Activated CD4-positive, alpha-beta T cell treated with anti-CD3 and anti-CD28 coated beads for 1 hour (primary cell): Measurements from ENCODE around the gene KDM4C.
"Not testable (repeated sequence)": the region's sequence is repeated elsewhere in the genome, so short reads cannot be mapped to it uniquely, and the experiment has no call there.

Experiments used
- DNase-seq: peaks from one replicate; pipeline ENCODE4 v3.0.0-alpha.2; 2020

The KDM4C gene

DNA sequence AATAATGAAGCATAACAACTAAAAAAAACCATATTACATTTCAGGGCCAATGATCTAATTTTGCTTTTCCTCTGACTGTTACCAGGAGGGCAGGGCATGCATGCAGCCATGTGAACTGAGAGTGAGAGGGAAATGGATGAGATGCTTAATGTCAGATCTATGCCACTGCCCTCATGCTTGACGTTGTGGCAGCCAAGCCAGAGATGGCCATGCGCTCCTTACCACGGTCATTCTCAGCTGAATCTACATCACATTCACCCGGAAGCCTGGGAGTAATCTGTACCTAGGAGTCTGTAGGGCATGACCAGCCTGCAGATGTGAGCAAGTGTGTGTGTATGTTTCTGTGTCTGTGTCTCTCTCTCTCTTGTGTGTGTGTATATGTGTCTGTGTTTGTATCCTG is 183.7 kb downstream of the KDM4C start:
- no peak for DNase-seq

DNA sequence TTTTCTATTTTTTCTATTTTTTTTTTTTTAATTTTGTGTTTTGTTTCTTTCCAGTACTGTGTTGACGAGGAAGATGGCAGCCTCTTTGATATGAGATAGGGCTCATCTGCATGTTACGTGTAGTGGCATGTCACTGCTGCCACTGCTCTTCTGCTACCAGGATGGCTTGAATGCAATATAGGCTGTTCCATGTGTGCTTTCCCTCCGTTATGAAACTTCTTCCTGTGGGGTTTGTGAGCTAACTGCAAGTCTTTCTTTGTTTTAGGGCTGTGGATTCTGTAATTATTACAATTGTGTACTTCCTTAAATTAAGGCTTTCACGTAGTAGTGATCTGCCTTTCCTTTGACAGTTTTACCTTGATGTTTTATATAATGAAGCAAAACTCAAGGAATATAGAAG is 184.6 kb downstream of the KDM4C start:
- no peak for DNase-seq

DNA sequence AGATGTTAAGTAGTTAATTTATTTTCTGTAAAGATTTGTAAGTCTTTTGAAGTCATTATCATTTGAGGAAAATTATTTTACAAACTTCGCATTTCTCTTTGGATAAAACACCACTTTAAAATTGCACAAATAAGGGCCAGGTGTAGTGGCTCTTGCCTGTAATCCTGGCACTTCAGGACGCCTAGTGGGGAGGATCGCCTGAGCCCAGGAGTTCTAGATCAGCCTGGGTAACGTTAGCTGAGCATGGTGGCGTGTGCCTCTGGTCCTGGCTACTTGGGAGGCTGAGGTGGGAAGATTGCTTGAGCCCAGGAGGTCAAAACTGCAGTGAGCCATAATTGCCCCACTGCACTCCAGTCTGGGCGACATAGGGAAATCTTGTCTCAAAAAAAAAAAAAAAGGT is 185.5 kb downstream of the KDM4C start:
- DNase-seq: no peak

DNA sequence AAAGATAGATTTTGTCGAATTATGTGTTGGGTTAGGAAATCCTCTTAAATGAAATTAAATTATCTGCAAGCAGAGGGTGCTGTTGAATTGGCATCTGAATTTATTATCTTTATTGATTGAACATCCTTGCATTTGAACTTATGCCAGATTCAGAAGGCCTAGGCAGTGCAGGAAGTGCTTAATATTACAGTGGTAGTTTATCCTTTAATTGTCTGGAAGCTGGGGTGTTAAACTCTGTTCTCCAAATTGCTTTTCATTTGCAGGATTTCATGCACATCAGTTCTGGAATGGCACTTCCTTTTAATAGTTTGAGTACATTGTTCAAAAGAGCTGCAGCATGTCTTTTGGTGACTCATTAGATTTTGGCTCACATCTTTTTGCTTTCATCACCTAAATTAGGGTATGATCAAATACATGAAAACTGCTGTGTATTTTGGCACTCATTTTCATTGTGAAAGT is 186.3 kb downstream of the KDM4C start:
- DNase-seq: no peak

DNA sequence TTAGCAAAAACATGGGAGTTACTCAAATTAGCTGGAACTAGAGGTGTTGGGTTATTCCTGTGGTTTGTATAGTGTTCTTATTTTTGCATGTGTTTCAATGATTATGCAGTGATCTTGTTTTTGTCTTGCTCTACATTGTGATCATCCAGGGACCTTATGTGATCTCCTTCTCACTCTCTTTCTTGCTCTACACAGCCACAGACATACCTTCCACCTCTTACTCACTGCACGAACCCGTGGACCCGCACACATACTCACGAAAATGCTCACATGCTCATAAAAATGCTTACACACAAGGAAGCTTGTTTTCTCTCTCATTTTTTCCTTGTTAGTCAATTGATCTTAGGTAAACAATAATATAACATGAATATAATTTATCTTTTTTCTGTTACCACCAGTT is 187.1 kb downstream of the KDM4C start:
- DNase-seq: no peak

DNA sequence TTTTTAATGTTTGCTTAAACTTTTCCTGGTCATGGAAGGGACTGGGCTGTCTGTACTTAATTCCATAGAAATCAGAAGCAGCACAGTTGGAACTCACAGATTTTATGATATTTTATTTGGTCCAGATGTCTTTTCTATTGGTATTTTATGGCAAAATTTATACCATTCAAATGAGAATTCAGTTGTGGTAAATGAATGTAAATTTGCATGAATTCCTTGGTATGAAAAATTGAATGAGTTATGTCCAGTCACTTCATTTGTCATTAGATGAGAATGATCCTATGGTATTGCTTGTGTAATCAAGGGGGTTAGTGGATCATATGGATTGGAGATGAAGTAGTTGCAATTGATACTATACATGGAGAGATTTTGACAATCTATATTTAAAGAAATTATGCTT is 188.0 kb downstream of the KDM4C start:
- DNase-seq: no peak

DNA sequence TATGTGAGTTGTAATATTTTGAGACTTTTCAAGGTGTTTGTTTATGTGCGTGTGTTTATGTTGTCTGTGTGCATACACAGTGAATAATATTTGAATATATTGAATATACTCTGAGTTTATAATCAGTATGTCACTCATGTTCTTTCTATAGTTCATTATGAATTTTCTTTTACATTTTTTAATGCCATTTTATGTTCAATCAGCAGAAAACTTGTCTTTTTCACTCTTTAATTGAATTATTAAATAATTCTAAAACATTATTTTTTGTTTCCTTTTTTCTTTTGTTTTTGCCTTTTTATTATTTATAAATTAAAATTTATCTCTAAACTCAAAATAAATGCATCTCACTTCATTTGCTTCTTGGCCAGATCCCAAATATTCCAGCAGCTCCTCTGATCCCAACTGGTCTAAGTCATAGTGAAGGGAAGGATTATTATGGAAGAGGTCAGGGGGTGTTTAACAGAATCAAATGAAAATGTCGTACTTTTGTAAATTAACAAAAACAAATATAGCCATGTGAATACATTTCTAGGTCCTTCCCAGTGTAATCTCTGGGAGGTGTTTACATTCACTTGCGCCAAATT is 188.9 kb downstream of the KDM4C start:
- DNase-seq: no peak

DNA sequence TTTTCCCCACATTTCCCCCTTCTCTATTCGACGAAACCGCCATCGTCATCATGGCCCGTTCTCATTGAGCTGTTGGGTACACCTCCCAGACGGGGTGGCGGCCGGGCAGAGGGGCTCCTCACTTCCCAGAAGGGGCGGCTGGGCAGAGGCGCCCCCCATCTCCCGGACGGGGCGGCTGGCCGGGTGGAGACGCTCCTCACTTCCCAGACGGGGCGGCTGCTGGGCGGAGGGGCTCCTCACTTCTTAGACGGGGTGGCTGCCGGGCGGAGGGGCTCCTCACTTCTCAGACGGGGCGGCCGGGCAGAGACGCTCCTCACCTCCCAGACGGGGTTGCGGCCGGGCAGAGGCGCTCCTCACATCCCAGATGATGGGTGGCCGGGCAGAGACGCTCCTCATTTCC is 191.1 kb downstream of the KDM4C start:
- DNase-seq: not testable (repeated sequence)

DNA sequence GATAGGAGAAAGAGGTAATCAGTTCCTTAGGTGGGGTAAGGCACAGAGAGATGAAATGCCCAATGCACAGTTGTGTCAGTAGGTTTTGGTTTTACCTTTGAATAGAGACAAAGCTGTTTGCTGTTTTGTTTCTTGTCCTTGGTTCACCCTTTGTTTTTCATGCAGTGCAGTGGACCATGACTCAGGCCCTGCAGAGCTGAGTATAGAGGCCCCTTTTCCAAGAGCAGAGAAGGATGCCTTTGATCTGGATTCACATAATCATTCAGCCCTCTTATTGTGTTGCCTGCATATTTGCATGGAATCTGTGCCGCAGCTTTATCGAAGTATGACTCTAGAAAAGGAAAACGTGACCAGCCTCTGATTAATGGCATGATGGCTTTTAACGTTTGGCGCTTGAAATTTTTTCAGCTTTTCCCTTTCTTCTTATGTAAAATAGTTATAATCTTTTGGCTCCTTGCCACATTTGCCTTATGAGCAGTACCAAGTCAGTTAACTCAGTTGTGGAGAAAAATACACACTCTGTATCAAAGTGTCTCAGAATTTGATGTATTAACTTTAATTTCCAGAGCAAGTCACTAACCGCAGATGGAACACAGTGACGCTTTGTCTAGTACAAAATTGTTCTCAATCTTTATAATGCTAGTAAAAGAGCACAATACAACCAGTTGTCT is 197.6 kb downstream of the KDM4C start:
- no peak for DNase-seq

DNA sequence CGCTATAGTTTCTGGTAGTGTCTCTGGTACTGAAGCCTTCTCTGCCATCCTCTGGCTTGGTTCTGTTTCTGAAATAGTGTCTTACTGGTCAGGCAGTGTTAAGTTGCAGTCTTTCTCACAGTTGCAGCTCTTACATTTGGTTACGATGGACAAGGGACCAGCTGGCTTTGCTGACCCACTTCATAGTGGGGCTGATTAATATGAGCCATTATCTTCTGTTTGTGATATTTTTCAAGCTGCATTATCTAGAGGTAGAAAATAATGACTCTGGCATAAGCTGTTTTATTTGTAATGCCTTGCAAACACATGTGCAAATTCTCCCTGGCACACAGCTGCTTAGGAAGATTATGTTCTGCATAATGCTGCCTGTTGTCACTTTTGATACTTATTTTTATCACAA is 199.1 kb downstream of the KDM4C start:
- DNase-seq: no peak

DNA sequence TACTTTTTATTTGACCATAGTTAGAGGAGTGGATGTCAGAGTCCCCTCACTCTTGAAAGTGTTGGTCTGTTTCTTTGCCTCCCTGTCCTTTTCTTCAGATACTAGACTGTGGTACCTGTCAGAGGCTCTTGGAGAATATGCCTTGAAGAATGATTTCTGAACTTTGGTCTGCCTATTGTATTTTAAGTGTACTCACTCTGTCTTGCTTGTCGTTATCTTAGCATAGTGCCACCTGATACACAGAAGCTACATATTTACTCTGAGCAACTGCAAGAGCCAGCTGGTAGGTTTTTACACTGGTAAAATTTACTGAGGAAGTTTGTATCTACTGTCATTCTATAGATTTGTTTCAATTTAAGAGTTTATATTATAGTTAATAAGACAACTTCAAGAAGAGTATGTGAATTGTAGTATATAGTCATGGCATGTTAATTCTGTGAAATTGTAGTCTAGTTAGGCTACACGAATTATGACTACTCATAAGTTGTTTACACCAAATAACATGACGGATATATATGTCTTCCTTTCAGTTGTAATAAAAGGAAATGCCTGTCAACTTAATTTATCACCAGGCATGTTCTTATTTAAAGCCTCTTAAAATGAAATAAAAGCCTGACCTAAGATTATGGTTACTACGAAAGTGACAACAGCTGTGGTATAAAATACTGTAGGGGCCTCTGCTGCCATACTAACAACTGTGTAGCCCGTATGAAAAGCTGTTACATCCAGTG is 201.7 kb downstream of the KDM4C start:
- no peak for DNase-seq

DNA sequence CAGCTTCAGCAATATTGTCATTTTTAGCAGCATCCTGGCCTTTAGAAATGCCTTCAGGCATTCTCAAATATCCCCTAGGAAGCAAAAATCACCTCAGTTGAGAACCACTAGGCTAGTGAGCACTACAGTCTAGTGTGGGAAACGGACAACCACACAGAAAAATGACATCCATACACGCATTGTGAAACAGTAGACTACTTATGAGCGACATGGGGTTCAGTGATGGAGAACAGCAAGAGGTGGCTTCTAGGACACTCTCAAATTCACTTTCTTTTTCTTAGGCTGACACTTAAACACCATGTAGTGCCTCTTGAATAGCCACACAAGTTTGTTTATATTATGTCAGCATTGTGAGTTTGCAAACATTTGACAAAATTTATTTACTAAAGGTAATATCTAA is 203.0 kb downstream of the KDM4C start:
- no peak for DNase-seq

DNA sequence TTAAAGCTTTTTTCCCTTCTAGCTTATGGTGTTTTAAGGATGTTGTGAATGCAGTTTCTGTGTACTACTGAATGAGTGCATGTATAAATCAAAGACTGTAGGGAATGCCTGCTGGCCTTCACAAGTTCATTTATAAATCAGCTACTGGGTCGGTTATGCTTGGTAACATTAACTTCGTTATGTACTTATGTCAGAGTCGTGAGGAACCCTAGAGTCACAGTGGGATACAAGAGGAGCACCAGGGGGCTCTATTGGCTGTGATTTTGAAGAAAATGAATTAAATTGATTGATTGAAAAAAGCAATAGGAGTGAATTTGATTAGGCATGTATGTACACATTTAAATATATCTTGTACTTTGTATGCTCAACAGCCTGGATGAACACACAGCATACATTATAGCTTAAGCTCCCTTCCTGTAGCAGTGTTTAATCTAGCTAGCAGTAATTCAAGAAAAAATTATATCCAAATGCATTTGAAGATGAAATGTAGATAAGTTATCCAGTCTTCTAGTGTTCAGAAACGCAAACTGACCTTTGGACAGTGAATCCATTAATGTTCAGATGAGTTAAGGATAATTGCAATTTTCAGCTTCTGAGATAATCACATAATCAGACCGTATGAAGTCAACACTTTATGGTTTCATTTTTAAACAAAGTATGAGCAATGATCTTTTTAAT is 204.2 kb downstream of the KDM4C start:
- no peak for DNase-seq

DNA sequence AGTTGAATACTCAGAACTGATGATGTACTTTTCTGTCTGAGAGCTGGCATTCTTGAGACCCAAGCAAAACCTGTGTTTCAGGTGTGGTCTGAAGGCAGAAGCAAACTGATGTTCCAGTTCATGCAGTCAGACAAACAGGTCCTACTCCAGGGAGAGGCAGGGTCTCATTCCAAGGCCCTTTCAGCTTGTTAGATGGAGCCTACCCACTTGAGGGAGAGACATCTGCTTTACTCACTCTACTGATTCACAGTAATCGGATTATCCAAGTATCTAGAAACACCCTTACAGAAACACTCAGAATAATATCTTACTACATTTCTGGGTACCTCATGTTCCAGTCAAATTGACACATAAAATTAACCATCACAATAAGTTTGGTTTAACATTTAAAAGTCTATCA is 207.8 kb downstream of the KDM4C start:
- no peak for DNase-seq

DNA sequence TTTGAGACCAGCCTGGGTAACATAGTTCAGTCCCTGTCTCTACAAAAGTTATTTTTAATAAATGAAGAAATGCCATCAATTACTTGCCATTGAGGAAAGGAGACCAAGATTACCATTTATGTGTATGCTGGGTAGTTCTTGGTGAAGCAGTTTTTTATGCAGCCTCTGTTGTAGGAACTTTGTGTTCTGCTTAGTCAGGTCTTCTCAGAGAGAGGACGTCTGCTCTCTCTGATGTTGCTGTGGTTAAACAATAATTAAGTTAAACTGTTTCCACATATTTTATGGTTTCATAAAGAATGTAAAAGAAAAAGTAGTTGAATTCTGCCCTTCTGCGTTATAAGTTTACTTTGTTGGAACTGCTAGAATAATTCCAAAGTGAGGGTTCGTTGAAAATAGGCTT is 210.5 kb downstream of the KDM4C start:
- DNase-seq: no peak

DNA sequence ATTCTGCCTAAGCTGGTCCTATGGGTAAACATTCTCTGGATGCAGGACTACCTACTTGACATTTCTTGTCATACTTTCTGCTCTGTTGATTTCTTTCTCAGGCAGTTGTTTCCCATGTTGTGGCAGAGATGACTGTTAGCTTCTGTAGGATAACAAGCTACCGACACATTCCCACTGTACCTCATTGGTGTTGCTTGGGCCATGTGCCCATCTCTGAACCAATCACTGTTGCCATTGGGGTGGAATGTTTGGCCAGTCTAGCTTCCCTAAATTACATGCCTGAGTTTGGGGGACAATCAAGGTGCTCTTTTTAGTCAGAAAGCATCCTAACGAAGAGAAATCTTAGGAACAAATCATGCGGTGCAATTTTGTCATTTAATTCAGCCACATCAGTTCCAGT is 212.0 kb downstream of the KDM4C start:
- no peak for DNase-seq

DNA sequence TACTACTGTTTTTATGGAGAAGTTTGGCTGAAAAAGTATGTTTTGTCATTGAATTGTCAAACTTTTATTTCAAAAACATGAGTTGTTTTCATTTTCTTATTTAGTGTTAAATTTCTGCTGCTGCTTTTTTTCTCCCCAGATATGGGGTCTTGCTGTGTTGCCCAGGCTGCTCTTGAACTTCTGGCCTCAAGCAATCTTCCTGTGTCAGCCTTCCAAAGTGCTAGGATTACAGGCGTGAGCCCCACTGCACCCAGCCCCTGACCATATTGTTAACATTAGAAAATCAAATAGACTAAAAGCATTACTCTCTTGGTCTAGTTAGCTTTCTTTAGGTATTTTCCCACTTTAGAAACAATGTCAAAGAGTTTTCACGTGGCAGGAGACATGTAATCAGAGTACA is 215.3 kb downstream of the KDM4C start:
- no peak for DNase-seq

DNA sequence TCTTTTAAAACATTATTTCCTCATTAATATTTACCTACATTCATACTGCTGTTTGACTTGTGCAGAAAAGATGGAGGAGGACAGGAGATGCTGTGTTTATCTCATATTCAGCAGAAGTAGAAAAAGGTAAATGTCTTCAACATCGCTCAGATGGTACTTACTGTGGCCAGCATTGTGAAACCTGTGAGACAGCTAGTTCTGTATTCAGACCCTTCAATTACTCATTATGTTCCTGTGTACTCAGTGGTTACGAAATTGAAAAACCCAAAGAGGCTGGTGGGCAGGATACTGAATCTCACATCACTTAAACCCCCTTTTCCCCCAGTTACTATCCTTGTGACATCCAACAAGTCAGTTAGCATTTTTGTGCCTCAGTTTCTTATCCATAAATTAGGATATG is 216.0 kb downstream of the KDM4C start:
- DNase-seq: no peak

DNA sequence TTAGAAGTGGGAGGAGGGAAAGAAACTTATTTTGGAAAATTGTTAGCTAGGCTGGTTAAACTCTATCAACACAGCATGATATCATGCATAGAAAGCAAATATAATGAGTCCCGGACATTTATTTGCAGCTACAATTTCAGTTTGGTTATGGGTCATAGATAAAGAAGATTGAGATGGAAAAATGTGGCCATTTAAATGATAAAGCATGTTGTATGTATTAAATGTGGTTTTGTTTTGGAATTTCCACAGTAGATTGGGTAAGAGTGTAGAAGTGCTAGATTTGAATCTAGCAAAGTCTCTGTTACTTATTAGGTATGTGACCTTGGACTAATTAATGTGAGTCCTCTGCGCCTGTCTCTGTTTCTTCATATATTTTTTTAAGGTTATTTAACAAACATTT is 217.4 kb downstream of the KDM4C start:
- no peak for DNase-seq

DNA sequence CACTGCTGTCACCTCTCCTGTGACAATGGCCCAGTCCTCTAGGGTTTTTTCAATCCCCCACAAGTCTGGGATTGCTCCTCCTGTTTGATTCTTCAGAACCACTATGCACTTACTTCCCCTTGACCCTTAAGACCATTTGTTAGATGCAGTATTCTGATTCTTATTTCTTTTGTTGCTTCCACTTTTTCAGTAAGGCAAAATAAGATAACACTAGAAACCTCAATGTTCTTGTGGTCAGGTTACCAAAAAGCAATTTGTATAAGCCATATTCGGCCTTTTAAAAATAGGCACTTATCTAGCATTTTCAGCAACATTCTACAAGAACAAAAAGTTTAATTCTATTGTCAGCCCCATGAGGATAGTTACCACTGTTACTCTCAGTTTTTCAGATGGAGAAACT is 220.0 kb downstream of the KDM4C start:
- no peak for DNase-seq

DNA sequence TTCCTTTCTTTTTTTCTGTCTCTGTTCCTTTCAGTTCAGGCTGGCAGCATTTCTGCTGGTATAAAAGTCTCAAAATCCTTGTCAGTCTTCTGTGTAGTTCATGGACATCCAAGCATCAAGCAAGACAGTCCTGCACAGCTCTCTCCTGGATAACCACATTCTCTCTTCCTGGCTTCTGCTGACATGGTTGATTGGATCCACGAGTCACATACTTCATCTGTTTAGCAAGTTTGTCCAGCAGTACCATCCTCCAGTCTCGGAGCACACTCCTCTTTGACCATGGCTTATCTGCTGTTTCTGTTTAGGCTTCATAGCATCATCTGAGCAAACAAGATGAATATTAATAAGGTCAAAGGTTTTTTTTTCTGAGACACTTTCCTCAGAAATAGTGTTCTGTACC is 220.8 kb downstream of the KDM4C start:
- no peak for DNase-seq

DNA sequence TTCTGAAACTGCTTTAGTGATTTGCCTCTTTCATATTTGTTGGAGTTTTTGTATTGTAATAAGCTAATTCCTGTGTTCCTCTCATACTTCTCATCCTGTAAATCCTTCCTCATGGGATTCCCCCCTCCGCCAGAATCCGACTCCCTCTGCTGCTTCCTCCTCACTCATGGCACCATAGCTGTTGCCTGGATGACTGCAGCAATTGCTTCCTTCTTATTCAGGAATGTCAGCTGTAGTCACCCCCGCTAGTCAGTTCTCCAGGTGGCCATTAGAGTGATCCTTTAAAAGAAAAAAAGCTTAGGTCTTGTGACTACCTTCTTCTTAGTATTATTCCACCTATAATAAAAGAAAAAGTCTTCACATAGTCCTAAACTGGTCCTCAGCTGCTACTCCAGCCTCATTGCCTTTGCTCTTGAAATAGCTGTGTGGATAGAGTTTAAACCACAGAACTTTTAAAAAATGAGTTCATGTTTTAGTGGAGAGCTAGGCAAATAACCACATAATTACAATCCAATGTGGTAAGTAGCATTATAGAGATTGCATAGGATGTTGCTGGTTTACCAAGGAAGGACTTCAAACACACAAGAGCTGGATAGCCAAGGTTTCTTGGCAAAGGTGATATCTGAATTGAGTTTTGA is 227.3 kb downstream of the KDM4C start:
- DNase-seq: no peak

DNA sequence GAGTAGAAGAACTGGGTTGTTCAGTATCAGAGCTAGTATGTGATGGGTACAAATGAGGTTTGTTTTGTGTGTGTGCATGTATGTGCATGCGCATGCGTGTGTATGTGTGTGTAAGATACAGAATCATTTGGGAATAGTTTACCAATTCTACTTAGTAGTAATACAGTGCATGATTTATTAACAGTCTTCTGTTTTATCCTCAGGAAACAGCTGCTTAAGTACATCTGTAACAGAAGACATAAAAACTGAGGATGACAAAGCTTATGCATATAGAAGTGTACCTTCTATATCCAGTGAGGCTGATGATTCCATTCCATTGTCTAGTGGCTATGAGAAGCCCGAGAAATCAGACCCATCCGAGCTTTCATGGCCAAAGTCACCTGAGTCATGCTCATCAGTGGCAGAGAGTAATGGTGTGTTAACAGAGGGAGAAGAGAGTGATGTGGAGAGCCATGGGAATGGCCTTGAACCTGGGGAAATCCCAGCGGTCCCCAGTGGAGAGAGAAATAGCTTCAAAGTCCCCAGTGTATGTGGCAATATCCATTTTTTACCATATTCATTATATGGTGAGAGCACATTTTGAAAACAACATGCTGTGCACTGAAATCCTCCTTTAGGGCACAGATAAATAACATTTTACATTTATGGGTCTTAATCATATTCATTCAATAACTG is 228.5 kb downstream of the KDM4C start:
- DNase-seq: no peak
